Activated naive CD4-positive, alpha-beta T cell treated with anti-CD3 and anti-CD28 coated beads, Interleukin-2, amount 10 ng/mL, durations not matched to agents 7 days and 5 days (primary cell): Measurements from ENCODE around the gene ARMS2.

Experiments used
- CTCF ChIA-PET: fragments of 350-600 bp; sonication (Branson Sonifier 250); formaldehyde crosslinking; loops from one replicate; lab custom pipeline; 2021; ENCODE audit warnings: antibody characterized with exemption; lab: Charles Lee
- DNase-seq: peaks from one replicate; pipeline ENCODE4 v3.0.0-alpha.2; 2020
- H3K27ac Mint-ChIP-seq: one replicate; pipeline ENCODE4 v1.8.0; 2021; ENCODE audit warnings: mild to moderate bottlenecking, moderate library complexity, mixed read lengths
- H3K27me3 Mint-ChIP-seq: one replicate; pipeline ENCODE4 v1.8.0; 2021; ENCODE audit warnings: mild to moderate bottlenecking, mixed read lengths
- H3K36me3 Mint-ChIP-seq: one replicate; pipeline ENCODE4 v1.8.0; 2021; ENCODE audit warnings: mixed read lengths
- H3K4me1 Mint-ChIP-seq: one replicate; pipeline ENCODE4 v1.8.0; 2021; ENCODE audit warnings: mixed read lengths
- H3K4me3 Mint-ChIP-seq: one replicate; pipeline ENCODE4 v1.8.0; 2021; ENCODE audit warnings: mild to moderate bottlenecking, moderate library complexity, mixed read lengths
- H3K9me3 Mint-ChIP-seq: one replicate; pipeline ENCODE4 v1.8.0; 2021; ENCODE audit warnings: mixed read lengths

ARMS2 gene

DNA sequence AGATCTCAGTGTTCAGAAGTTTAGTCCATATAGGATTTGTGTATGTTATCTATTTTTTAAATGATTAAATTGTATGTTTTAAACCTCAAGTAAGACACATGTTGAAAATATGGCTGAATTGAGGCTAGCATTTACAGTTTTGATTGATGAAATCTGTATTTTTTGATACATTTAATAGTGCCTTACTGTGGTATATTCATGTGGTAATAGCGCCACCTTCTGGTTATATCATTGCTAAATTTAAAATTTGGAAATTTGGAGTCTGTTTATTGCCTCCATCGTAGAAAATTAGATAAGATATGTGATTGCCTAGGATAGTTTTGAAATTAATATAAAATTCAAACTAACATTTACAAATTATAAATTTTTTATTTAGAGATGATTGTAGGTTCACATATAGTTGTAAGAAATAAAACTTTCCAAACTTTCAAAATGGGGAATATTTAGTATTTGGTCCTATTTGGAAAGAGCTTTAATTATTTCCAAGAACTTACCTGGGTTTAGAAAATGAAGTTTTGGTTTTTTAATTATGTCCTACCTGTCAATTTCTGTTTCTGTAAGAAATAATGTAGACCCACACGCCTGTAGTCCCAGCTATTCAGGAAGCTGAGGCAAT lies 19.1 kb upstream of the ARMS2 start:
- H3K27ac Mint-ChIP-seq, result no peak overlapping the region
- no peaks in the 10 kb centered on the region for H3K4me1 Mint-ChIP-seq
- H3K4me3 Mint-ChIP-seq, result no peak overlapping the region
- no peaks in the 10 kb centered on the region for H3K27me3 Mint-ChIP-seq
- no peaks in the 10 kb centered on the region for H3K9me3 Mint-ChIP-seq
- DNase-seq, result no peak
- CTCF ChIA-PET, result interaction anchor here (0.8 to 4.3 kb wide), 28 partner anchors 12 to 268 kb away, joined by 3 to 54 read pairs (median 4); partner anchors contain the start of genes BTBD16 and PLEKHA1
- peaks cover under 1% of the 10 kb centered on the region for H3K36me3 Mint-ChIP-seq

DNA sequence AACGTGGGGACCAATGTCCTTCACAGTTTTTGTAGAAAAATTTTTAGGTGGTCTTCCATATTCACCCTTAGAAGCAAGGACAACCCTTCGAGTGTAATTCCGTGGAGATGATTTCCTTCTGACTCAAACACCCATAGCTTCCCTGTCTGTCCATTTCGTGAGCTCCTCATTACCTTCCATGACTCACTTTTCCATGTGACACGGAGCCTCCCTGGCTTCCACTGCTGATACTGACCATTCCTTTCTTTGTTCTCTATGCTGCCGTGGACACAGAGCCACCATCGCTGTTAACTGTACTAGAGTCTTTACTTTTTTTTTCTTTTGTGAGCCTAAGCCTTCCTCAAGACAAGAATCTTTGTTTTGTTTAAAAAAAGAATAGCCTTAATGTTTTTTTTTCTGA lies 12.5 kb upstream of the ARMS2 start:
- peaks cover 8% of the 10 kb centered on the region for H3K27me3 Mint-ChIP-seq
- H3K4me1 Mint-ChIP-seq, result no peaks in the 10 kb centered on the region
- no peaks in the 10 kb centered on the region for H3K36me3 Mint-ChIP-seq
- no peak overlapping the region for H3K27ac Mint-ChIP-seq
- no peak overlapping the region for H3K4me3 Mint-ChIP-seq
- CTCF ChIA-PET, result interaction anchor here (1.1 kb wide), 1 partner anchor 173 kb away, joined by 3 read pairs; no protein-coding TSS in a partner anchor
- no peak for DNase-seq
- no peaks in the 10 kb centered on the region for H3K9me3 Mint-ChIP-seq

DNA sequence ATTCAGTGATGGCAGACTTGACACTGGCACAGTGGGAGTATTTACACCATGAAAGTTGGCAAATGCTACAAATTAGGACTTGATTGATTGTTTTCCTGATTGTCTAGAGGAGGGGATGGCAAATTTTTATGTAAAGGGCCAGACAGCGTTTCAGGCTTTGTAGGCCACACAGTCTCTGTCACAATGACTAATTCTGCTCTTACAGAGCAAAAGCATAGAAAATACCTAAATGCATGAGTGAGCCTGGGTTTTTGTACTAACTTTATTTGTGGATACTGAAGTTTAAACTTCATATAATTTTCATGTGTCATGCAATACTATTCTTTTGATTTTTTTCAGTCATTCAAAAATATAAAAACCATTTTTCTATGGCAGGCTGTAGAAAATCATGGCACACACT lies 9.0 kb upstream of the ARMS2 start:
- no peak overlapping the region for H3K27ac Mint-ChIP-seq
- H3K36me3 Mint-ChIP-seq, result no peaks in the 10 kb centered on the region
- peaks cover 22% of the 10 kb centered on the region for H3K27me3 Mint-ChIP-seq
- CTCF ChIA-PET, result no interaction called here
- no peak for DNase-seq
- H3K4me1 Mint-ChIP-seq, result no peaks in the 10 kb centered on the region
- no peaks in the 10 kb centered on the region for H3K9me3 Mint-ChIP-seq
- no peak overlapping the region for H3K4me3 Mint-ChIP-seq

DNA sequence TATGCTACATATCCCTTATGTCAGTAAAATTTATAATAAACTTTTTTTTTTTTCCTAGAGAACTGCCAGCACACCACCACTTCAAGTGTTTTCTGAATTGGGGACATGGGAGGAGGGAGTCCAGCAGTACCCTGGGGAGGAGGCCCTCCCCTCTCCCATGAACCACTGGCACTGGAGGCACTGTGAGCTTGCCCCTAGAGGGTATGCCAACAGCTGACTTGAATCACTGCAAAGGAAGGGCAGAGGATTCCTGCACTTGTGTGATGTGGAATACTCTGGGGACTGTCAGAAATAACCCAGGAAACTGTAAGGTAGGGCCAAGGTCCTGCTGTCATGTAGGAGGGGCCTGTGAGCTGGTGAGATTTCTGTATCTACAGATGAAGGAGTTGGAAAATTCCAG lies 8.5 kb upstream of the ARMS2 start:
- Mint-ChIP-seq H3K27ac (no peak overlapping the region), H3K4me3 (no peak overlapping the region), H3K4me1 (no peaks in the 10 kb centered on the region), H3K9me3 (no peaks in the 10 kb centered on the region), H3K36me3 (no peaks in the 10 kb centered on the region), H3K27me3 (peaks cover 26% of the 10 kb centered on the region)
- DNase-seq, result no peak
- CTCF ChIA-PET, result no interaction called here

DNA sequence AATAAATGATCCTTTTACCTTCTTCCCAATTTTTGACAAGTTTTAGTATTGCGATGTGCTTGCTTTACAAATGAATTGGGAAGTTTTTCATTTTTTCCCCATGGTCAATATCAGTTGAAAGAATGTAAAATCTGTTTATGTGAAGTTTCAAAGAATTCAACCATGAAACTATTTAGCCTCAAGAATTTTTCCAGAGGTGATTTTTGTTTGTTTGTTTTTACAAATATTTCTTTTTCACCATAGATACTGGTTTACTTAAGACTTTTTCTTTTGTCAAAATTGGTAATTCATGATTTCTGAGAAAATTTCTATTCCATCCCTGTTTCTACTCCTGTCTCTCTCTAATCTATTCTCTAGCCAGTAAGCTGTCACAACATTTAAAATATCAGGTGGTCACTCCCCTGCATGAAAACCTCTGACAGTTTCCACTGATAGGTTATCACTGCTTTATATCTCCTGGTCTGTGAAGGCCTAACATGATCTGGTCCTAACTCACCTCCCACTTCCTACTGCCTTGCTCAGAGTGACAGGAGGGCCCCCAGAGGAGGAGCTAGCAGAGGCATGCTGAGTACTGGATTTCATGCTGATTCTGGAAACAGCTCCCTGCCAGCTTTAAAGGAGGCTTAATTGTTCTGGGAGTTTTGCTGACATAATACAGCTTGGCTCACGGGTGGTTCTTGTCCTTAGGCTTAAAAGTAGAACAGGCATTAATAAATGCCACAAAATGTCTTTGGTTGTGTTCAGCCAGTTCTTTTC lies 7.6 kb upstream of the ARMS2 start:
- H3K27ac Mint-ChIP-seq, result no peak overlapping the region
- CTCF ChIA-PET, result interaction anchor here (0.6 to 1.2 kb wide), 2 partner anchors 12 to 450 kb away, joined by 3 read pairs; no protein-coding TSS in a partner anchor
- H3K9me3 Mint-ChIP-seq, result no peaks in the 10 kb centered on the region
- H3K4me3 Mint-ChIP-seq, result no peak overlapping the region
- peaks cover 32% of the 10 kb centered on the region for H3K27me3 Mint-ChIP-seq
- DNase-seq, result no peak
- no peaks in the 10 kb centered on the region for H3K4me1 Mint-ChIP-seq
- H3K36me3 Mint-ChIP-seq, result no peaks in the 10 kb centered on the region

DNA sequence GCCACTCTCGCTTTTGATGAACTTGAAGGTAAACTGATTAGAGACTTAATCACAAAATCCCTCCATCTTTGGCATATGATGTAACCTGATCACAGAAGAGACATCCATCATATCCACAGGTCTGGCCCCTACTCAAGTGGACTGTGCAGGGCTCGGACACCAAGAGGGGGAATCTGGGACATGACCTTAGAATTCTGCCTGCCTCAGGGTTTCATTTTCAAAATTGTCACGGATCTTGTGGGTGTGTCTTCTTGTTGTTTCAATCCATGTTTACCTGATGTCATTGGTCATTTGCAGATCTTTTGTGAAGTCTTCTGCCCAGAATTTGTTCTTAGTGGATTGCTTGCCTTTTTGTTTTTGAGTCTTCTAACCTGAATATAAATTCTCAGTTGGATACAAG lies 5.9 kb upstream of the ARMS2 start:
- CTCF ChIA-PET, result no interaction called here
- no peak overlapping the region for H3K4me3 Mint-ChIP-seq
- no peaks in the 10 kb centered on the region for H3K9me3 Mint-ChIP-seq
- no peaks in the 10 kb centered on the region for H3K36me3 Mint-ChIP-seq
- DNase-seq, result no peak
- no peak overlapping the region for H3K27ac Mint-ChIP-seq
- no peaks in the 10 kb centered on the region for H3K4me1 Mint-ChIP-seq
- peaks cover 32% of the 10 kb centered on the region for H3K27me3 Mint-ChIP-seq

DNA sequence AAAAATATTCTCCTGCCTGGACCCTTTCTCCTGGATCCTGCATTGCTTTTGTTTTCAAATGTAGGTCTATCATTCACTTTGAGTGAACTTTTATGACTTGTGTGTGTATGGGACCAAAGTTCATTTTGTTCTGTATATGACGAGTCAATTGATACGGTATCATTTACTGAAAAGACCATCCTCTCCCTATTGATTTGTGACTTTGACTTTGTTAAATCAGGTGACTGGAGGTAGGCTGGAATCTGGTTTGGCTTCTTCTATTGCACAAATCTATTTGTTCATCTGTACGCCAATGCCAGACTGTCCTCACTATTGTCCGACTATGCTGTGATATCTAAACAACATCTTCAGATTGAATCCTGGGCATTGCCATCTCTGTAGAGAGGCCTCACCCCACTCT lies 5.3 kb upstream of the ARMS2 start:
- Mint-ChIP-seq H3K27ac (no peak overlapping the region), H3K4me3 (no peak overlapping the region), H3K27me3 (peaks cover 32% of the 10 kb centered on the region), H3K4me1 (no peaks in the 10 kb centered on the region), H3K9me3 (no peaks in the 10 kb centered on the region), H3K36me3 (no peaks in the 10 kb centered on the region)
- no peak for DNase-seq
- CTCF ChIA-PET, result no interaction called here

DNA sequence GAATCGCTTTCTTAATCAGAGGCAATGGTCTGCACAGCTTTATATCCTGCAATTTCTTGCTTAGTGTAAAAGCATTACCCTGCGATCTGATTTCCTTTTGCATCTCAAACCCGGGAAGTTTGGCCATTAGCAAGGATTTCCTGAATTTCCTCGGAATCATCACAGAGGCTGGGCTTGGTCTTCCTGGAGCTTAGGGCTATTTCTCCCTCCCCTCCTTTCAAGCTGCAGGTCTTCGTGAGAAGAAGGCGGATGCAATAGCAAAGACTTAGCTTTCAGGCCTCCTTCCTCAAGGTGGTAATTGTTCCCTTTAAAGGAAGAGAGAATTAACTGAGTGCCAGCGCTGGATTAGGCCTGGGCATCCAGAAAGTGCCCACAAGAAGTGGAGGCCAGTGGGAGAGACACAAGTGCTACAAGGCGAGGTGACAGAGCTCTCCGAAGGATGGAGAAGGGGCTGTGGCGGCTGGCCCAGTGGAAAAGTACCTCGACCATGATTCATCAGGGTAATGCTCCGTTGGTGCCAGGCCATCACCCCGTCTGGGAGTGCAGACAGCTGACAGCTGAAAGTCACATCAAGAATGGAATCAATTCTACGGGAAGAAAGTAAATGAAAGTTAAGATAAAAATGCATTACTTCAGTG lies 4.0 kb upstream of the ARMS2 start:
- H3K4me1 Mint-ChIP-seq, result no peaks in the 10 kb centered on the region

DNA sequence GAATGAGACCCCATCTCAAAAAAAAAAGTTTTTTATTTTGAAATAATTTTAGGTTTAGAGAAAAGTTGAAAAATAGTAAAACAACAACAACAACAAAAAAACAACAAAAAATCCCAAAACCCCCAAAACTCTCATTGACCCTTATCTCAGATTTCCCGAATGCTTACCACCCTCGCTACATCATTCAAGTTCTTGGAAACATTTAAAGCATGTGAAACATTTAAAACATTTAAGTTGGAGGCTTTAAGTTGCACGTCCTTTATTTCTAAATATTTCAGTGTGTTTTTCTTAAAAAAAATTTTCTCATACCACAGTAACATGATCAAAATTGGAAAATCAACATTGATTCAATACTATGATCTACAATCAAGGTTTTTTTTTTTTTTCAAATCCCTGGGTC lies 382 bp upstream of the ARMS2 start:
- Mint-ChIP-seq H3K27ac (no peak overlapping the region), H3K27me3 (peaks cover 53% of the 10 kb centered on the region), H3K9me3 (no peaks in the 10 kb centered on the region), H3K36me3 (no peaks in the 10 kb centered on the region), H3K4me1 (no peaks in the 10 kb centered on the region), H3K4me3 (no peak overlapping the region)
- CTCF ChIA-PET, result no interaction called here
- no peak for DNase-seq

More for the DNA sequence above, 4.0 kb upstream of the ARMS2 start:
- CTCF ChIA-PET, result interaction anchor here (1.3 kb wide), 1 partner anchor 15 kb away, joined by 5 read pairs; no protein-coding TSS in a partner anchor
- DNase-seq, result no peak
- Mint-ChIP-seq H3K27me3 (peaks cover 35% of the 10 kb centered on the region), H3K27ac (no peak overlapping the region), H3K4me3 (no peak overlapping the region), H3K9me3 (no peaks in the 10 kb centered on the region), H3K36me3 (no peaks in the 10 kb centered on the region)

DNA sequence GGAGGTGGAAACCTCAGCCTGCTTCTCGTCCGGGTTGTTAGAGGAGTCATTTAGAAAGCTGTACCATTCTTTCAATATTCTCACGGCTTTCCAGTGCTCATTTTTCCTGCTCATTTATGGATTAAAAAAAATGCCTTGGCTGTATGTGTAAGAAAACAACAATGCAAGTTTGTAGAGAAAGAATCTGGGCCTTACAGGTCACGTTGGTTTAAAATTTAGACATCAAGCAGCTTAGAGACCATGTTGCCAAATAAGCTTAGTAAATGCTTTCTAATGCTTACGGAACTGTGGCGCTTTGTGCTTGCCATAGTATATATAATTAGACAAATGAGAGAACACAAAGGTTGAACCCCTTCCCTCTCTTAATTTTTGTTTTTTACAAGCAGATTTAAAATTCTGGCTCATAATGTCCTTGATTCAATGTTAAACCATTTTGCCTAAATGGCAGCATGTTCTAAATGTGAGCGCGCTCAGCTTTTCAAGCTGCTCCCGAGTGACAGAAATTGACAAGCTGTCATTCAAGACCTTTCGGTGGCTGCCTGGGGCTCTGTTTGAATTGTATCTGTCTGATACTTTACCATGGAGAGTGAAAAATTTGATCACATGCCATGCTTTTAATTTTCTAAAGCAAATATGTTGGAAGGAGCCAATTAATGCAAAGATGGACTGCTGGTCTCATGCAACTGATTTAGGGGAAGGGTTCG lies 1.1 kb downstream of the ARMS2 start:
- Mint-ChIP-seq H3K9me3 (no peaks in the 10 kb centered on the region), H3K4me1 (no peaks in the 10 kb centered on the region), H3K36me3 (no peaks in the 10 kb centered on the region), H3K4me3 (no peak overlapping the region), H3K27ac (no peak overlapping the region), H3K27me3 (peaks cover 58% of the 10 kb centered on the region)
- CTCF ChIA-PET, result no interaction called here
- no peak for DNase-seq

DNA sequence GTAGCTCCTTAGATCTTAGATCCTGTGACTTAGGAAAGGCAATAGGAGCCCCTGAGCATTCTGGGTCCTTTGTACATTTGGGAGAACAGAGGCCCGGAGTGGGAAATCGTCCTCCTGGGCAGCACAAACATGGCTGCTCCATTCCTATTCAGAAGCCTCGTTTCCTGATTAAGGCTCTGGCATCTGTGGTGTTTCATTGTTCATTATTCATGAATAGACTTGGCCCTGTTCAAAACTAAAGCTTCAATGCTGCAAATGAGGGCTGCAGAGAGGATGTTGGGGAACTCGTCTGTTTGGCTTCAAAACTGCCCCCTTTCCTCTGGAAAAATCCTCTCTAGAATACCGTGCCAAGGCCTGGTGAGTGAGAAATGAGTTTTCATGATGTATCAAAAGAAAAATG lies 3.5 kb downstream of the ARMS2 start:
- Mint-ChIP-seq H3K27ac (no peak overlapping the region), H3K27me3 (peaks cover 69% of the 10 kb centered on the region), H3K4me1 (peaks cover 9% of the 10 kb centered on the region), H3K36me3 (no peaks in the 10 kb centered on the region), H3K4me3 (no peak overlapping the region), H3K9me3 (no peaks in the 10 kb centered on the region)
- CTCF ChIA-PET, result no interaction called here
- no peak for DNase-seq

DNA sequence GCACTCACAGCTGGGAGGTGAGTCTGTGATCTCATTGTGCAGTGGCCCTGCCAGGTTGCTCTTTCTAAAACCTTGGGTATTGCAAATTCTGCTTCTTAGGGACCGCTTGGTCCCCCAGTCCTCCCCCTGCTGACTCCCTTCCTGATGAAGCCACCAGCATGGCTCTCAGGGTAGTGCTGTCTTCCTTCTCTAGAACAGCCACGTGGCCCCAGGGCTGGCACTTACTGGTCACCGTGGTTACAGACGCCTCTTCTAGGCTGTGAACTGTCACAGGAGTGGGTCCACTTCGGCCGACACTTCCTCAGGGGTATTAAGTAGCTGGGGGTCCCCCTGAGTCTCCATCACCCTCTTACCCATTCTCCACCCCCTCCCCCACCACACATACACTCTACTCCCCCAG lies 4.2 kb downstream of the ARMS2 start:
- H3K4me3 Mint-ChIP-seq, result no peak overlapping the region
- H3K36me3 Mint-ChIP-seq, result no peaks in the 10 kb centered on the region
- DNase-seq, result no peak
- H3K9me3 Mint-ChIP-seq, result no peaks in the 10 kb centered on the region
- H3K27me3 Mint-ChIP-seq, result peaks cover 77% of the 10 kb centered on the region
- no peak overlapping the region for H3K27ac Mint-ChIP-seq
- CTCF ChIA-PET, result no interaction called here
- H3K4me1 Mint-ChIP-seq, result peaks cover 11% of the 10 kb centered on the region

DNA sequence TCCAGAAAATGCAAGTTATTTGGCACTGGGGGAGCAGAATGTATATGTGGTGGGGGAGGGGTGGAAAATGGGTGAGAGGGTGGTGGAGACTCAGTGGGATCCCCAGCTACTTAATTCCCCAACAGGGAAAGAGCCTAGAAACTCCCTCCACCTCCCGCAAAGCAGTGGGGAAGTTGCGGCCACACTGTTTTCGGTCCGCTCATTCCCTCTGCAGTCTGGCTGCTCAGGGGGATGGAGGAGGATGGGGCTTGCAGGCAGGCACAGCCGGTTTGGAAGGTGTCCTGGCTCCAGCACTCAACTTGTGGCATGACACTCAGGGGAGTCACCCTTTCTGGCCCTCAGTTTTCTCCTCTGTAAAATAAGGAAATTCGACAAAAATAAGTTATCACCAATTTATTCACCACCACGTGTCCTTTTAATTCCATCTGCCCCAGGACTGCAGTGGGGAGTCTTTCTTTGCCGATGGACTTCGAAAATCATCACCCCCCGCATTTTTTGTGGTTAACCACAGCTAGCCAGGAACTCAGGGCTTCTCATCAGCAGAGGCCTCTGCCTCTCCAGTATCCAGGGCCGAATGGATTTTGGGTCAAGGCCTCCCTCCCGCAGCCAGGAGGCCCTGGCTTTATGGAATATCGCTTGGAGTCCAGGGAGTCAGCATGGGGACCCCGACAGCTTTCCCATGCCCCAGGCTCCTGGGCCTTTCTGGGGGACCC lies 5.3 kb downstream of the ARMS2 start:
- no peak overlapping the region for H3K4me3 Mint-ChIP-seq
- H3K9me3 Mint-ChIP-seq, result no peaks in the 10 kb centered on the region
- H3K27me3 Mint-ChIP-seq, result peaks cover 82% of the 10 kb centered on the region
- H3K36me3 Mint-ChIP-seq, result no peaks in the 10 kb centered on the region
- no peak for DNase-seq
- peaks cover 11% of the 10 kb centered on the region for H3K4me1 Mint-ChIP-seq
- no peak overlapping the region for H3K27ac Mint-ChIP-seq
- CTCF ChIA-PET, result no interaction called here

DNA sequence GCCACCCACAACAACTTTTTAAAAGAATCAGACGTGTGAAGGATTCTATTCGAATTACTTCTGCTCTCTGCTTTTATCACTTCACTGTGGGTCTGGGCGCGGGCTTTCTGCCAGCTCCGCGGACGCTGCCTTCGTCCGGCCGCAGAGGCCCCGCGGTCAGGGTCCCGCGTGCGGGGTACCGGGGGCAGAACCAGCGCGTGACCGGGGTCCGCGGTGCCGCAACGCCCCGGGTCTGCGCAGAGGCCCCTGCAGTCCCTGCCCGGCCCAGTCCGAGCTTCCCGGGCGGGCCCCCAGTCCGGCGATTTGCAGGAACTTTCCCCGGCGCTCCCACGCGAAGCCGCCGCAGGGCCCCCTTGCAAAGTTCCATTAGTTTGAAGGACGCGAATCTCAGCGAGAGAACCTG lies 6.4 kb downstream of the ARMS2 start:
- Mint-ChIP-seq H3K9me3 (no peaks in the 10 kb centered on the region), H3K36me3 (no peaks in the 10 kb centered on the region), H3K4me1 (peaks cover 11% of the 10 kb centered on the region), H3K4me3 (no peak overlapping the region), H3K27me3 (peaks cover 89% of the 10 kb centered on the region), H3K27ac (no peak overlapping the region)
- CTCF ChIA-PET, result no interaction called here
- DNase-seq, result no peak
